LoVo (cell line): Measurements from ENCODE around the gene P4HTM.

ENCODE experiments used
- DNase-seq: peaks from one replicate; pipeline ENCODE4 v3.0.0-alpha.2; 2016; ENCODE audit warnings: low spot score

Gene P4HTM

DNA sequence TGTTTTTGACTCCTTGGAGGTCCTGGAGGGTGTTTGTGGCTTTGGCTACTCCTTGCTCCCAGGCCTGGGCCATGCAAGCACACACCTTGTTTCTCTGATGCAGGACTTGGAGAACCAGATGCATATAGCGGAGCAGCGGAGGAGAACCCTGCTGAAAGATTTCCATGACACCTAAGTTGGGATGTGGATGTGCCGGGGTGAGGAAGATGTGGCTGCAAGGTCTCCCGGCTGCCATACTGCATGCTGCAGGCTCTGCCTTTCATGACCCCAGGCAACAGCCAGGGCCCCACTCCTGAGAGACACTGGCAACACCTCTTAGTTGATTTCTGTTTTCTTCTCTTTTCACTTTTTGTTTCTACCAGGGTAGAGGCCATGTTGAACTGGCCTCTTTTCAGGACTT, 6.9 kb upstream of the P4HTM start:
- DNase-seq = no peak

DNA sequence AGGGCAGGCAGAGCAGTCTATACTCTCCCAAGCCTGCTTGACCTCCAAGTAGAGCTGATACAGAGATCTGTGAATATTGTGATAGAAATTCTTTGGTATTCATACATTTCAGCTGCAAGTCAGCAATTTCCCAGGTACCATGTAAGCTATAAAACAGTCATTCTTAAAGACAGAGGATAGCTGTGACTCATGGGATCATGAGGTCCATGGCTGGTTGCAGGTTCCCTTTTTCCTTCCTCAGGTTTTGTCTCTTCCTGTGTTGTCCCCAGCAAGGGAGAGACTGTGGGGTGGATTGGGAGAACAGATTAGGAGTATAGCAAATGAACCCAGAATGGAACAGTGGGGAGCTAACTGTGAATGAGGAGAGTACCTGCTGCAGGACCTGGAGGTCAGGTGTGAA, 5.4 kb upstream of the P4HTM start:
- no peak for DNase-seq

DNA sequence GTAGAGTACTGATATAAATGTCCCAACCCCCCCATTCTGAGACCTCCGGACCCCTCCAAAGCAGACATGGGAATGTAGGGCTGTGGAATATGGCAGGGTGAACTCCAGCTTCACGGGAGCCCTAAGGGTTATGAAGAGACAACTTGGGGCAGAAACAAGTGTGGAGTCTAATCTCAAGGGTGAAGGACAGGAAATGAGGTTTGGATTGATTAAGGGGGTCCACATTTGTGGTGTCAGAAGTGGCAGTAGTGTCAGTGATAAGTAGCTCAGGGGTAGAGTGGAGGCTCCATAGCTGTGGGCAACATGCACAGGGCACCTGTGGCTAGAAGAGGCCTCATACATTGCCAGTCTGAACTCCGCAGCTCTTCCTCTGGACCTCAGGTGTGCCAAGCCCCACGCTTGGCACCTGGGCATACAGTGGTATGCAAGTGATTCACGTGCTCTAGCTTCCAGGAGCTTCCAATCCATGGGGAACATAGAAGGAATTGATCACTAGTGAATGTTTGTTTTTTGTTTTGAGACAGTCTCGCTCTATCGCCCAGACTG, 4.1 kb upstream of the P4HTM start:
- DNase-seq = no peak

DNA sequence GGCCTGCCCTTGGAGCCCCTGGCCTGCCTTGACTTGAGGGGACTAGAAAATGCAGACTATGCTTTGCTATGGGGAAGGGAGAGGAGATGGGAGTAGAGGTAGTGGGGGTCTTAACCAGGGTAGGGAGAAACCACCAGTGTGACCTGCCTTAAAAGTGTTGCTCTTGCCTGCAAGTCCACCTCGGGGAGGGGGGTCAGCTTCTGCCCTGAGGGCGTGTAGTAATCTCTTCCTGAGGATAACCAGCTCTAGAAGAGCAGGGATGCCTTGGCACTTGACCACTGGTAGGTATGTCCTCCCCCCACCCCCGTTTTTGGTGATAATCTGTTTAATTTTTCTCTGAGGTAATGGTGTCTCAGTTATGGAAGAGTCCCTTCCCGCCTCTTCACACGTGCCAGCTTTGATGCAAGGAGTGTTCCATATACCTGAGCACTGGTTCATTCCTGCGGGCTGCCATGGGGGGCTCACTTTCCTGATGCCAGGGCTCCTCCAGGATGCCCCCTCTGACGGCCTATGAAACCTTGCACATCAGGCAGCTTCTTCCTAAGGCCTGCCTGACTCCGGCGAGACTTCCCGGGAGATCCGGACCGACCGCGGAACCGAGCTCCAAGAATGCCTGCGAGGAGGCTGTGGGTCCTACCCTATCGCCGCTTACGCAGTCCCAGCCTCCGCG, 780 bp upstream of the P4HTM start:
- no peak for DNase-seq

DNA sequence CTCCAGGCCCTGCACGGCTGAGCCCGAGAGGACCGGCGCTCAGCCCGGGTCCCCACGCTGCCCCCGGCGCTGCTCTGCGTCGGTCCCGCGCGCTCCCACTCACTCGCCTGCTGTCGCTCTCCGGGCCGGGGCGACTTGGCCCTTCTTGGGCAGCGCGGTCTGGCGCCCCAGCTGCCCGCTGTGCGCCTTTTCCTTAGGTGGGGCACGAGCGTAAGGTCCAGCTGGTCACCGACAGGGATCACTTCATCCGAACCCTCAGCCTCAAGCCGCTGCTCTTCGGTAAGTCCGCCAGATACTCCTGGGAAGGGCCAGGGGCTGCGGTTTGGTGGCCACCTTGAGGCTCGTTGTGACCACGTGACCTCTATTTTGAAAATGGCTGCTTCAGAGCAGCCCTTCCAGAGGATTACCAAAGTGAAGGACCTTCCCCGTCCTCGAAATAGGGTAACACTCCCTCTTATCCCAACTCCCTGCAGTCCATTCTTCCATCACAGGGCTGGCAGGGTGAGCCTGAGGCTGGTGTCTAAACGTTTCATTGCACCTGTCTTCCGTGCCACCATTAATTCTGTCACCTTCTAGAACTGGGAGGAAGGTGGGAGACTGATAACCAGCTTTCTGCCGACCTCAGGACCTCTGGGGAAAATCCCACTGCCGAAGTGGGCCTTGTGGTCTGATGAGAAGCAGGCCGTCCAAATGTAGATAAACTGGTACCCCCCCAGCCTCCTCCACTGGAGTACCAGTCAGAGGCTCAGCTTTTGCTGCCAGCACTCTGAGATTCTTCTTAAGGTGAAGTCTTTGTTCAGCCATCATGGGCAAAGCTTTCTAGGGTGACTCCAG, 812 bp downstream of the P4HTM start:
- DNase-seq = peak; percentile 38

DNA sequence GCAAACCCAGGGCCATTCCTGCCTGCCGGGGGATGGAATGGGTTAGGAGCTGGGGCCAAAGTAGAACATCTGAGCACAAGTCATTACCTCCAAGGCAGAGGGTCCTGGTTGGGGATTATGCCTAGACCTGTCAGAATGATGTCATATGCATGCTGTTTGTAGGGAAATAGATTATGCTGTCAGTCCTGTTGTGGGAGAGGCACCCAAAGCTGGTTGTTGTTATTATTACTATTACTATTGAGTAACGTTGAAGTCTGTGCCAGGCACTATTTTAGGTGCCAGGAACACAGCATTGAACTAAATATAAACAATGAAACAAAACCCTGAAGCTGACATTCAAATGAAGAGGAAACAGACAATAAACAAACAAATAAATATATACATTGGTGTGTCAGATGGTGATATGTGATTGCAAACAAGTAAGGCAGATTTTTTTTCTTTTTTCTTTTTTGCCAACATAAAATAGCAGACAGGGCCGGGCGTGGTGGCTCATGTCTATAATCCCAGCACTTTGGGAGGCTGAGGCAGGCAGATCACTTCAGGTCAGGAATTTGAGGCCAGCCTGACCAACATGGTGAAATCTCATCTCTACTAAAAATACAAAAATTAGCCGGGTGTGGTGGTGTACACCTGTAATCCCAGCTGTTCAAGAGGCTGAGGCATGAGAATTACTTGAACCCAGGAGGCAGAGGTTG, 2.0 kb downstream of the P4HTM start:
- DNase-seq = no peak

DNA sequence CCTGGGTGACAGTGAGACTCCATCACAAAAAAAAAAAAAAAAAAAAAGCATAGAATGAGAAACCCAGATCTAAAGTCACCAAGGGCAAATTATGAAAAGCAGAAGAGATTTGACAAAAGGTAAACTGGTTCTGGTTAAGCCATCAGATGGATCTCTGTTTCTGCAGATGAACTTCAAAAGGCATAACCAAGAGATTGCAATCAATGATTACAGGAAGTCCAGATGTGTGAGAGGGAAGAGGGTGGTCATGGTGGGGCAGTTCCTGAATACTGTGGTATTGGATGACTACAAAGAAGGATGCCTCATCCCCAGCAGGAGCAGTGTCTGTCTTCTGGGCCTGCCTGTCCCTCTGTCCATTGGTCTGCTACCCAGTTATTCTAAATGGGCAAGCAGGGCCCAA, 3.8 kb downstream of the P4HTM start:
- no peak for DNase-seq

DNA sequence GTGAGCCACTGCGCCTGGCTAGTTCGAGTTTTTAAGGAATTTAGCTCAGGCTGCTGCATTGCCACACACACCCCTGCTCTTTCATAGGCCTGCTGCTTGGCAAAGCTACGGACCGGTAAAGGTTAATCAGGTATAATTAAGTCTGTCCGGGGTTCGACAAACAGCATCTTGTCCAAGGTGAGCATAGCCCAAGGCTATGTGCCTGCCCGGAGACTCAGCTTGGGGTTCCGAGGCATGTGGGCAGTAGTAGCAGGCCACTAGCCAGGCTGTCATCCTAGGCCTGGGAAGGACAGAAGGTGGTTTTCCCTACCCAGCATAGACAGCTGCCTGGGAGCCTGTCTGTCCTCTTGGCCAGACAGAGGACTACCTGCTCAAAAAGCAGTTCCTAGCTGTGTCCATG, 6.6 kb downstream of the P4HTM start:
- DNase-seq = no peak

DNA sequence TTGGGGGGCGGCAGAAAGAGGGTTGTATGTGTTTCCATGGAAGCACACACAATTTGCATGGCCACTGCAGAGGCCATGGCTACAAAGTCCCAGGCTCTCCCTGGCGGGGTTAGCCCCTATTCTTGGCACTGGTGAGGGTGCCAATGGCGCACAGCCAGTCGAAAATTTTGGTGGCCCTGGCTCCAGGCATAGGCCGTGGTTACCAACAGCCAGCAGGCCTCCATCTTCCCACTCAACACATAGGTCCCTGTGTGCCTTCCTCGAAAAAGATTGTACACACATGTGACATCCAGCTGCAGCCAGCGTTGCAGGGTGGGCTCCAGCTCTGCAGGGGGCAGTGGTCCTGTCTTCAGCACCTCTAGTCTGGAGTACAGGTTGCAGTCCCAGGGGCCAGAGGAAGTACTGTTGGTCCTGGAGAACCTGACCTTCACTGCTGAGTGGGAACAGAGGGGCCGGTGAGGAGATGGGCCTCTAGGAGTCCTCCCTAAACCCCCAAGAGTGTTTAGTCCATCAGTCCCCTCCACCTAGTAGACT, 7.1 kb downstream of the P4HTM start:
- DNase-seq = no peak

DNA sequence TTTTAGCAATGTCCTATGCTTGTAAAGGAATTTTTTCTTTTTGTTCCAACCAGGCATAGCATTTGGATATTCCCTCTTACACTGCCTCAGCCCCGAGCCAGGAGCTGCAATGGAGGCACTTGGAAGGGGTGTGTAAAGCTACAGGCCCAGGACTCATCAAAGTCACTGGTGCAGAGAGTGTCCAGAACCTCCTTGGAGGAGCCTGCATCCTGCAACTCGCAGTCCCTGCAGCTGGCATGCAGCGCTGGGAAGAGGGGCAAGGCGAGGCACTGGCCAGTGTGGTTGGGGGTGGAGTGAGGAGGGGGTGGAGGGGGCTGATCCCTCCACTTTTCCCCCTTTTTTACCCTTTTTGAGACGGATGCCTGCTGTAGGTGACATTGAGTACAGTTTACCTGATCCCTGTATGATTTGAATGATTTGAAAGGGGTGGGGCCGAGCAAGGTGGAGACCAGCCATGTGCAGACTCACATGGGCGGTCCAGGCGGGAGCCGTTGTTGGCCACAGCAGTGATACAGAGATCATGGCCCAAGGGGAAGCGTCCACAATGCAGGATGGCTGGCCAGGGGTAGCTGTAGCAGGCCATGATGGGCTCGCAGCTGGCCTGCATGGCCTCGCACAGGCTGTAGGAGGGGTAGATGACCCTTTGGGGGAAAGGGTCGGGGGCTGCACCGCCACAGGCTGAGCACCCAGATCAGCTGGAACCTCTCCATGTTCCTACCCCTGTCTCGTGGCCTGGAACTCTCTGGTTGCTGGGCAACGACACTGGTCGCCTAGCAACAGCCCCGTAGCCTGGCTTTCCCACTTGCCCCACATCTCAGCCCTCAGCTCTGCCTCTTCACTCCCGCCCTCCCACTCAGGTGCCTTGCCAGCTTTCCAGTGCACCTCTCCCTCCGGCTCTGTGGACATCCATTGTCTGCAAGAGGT, 7.9 kb downstream of the P4HTM start:
- DNase-seq = no peak

DNA sequence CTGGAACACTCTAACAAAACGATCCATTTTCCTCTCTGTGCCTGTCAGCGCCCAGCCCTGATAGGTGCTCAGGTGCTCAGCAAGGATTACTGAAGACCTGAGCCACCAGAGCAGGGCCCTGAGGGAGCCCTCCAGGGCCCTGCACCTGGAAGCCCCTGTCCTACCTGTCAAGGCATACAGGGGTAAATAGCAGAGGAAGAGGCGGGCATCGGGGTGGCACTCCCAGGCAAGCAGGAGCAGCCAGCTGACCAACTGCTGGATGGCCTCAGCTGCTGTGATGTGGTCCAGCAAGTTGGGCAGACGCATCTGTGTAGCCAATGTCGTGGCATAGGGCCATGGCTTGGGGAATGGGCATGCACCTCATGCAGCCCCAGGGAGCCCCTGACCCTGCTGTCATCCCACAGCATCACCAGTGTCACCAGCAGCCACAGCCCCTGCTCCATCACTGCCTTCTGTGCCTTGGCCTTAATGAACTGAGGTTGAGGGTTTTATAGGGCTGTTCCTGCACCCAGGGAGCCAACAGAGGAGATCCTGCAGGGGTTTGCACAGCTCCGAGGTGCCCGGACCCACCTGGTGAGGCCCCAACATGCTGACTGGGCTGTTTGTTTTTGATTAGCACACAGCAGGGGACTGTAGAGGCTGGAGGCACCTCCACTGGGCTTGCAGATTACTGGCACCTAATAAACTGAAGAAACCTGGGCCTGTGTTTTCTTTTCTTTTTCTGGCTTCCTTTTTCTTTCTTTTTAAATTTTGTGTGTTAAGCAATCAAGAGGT, 9.2 kb downstream of the P4HTM start:
- no peak for DNase-seq

DNA sequence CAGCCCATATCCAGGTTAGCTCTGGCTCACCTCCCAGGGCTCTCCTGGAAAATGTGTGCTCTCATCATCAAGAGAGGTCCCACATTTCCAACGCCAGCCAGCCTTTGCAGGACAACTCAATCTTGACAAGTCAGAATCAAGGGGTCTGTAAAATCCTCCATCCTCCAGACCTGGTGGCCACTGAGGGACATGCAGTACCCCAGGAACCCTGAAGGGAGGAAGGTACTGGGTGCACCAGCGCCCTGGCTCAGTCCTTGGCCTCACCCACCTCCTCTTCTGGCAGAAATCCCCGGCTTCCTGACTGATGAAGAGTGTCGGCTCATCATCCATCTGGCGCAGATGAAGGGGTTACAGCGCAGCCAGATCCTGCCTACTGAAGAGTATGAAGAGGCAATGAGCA, 11.1 kb downstream of the P4HTM start:
- no peak for DNase-seq

DNA sequence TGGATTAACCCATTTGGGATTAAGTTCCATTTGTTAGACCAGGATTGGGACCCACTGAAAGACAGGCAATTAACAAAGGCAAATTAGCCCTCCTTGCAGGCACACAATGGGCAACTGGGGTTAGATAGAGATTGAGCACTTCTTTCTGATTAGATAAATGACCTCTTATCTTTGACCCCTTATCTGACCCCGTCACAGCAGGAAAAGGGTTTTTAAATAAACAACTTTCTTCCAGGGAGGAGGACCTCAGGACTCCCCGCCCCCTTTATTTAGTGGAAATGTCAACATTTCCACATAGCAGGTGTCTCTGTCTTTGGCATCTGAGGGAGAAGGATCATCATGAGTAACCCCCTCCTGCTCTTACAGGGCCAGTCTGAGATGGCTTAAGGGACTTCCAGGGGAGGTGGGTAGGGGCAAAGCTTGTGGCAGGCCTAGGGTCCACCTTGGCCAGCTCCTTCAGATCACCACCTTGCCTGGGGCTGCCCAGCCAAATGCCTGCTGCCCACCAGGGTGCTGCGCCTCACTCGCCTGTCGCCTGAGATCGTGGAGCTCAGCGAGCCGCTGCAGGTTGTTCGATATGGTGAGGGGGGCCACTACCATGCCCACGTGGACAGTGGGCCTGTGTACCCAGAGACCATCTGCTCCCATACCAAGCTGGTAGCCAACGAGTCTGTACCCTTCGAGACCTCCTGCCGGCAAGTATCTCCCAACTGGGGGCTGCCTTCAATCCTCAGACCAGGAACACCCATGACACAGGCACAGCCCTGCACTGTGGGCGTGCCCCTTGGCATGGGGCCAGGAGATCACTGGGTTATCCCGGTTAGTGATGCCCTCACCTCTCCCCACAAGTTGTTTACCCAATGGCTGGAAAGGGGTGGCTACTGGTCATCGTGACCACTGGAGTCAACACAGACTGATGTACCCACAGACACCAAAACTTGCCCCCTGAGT, 14.6 kb downstream of the P4HTM start:
- peak; percentile 47 for DNase-seq

DNA sequence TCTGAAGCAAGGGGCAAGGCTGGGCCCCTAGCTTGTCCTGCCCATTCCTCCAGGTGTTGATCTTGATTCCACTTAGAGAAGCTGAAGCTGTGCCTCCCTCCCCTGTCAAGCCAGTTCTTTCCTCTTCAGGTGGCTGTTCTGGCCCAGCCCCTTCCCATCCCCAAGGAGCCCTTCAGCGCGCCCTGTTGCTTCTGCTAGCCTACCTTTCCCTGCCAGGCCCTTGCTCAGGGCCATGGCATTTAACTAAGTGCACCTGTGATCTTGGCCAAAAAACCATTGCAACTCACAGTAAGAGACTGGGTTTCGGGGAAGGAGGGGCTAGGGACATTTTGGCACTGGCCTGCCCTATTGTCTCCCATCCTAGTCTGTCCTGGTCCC, 15.3 kb downstream of the P4HTM start:
- DNase-seq = no peak

DNA sequence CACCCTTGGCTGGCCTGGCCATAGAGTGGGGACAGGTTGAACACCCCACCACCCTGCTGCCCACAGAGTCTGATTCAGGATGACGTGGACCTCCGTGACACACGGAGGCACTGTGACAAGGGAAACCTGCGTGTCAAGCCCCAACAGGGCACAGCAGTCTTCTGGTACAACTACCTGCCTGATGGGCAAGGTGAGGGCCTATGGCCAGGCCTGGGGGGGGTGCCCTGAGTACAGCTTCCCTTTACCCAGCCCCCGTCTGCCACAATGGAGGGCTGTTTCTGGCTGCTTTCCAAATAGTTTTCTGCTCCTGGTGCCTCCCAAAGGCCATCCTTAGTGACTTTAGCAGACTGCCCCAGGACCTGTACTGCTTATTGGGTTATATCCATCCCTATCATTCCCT, 16.0 kb downstream of the P4HTM start:
- DNase-seq = no peak

DNA sequence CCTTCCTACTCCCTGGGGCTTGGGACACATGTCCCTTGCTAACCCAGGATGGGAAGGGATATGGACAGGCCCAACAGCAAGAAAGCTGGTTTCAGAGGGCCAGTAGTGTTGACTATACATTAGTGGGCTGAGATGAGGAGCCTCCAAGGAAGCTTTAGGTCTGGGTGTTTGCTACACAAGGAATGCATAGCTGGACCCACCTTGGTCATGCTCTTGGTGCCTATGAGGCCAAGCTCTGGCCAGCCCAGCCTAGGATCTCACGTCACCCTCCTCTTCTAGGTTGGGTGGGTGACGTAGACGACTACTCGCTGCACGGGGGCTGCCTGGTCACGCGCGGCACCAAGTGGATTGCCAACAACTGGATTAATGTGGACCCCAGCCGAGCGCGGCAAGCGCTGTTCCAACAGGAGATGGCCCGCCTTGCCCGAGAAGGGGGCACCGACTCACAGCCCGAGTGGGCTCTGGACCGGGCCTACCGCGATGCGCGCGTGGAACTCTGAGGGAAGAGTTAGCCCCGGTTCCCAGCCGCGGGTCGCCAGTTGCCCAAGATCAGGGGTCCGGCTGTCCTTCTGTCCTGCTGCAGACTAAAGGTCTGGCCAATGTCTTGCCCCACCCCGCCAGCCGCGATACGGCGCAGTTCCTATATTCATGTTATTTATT, 16.5 kb downstream of the P4HTM start:
- no peak for DNase-seq

DNA sequence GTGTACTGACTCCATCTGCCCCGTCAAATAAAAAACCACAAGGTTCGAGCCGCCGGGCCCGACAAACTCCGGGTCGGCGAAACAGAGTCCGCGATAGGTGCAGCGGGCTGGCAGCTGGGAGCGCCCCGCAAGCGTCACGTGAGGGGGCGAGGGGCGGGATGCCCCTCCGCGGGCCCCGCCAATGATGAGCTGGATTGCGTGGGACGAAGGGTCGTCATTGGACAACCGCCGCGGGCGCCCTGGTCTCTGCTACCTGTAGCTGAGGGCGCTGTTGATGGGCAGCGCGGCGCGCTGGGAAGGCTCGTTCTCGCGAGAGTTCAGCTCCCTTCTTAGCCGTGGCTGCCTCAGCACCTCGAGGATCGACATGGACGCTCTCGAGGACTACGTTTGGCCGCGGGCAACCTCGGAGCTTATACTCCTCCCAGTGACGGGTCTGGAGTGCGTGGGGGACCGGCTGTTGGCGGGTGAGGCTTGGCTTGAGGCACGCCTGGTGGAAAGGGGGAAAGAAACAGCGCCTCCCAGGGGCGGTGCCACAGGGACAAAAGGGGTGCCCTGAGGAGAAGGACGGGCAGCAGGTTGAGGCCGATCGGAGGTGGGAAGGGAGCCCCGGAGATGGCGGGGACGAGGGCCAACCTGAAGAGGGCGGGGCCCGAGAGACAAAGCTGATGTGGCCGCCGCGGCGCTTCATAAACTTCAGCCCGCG, 17.2 kb downstream of the P4HTM start, which contains the start of gene WDR6:
TSS of gene WDR6 (plus strand) at position 324 of the 703 bp plus-strand sequence. CDS start at position 365, 41 bp downstream.
- peak; percentile 99 for DNase-seq
